ENCODE data around the gene GLIS1.

- no peak for TF ChIP-seq CTCF (IDR thresholded peaks at IDR 0.05; ENCODE audit: insufficient read depth, low read length, poor library complexity, severe bottlenecking)
- TF ChIP-seq EZH2phosphoT487 (conservative IDR thresholded peaks at IDR 0.05; ENCODE audit: low read length) = no peak
Measured at GRCh38 chr1:53735261-53735660, 3.7 kb downstream of the GLIS1 start.
